GM12892 (cell line): ENCODE data around the gene CDK16.

ENCODE experiments used
- POLR2A ChIP-seq: IDR thresholded peaks from 2 replicates; pipeline ENCODE4 v1.6.1; 2011; ENCODE audit warnings: low read depth, low read length, control low read depth
- POLR2AphosphoS5 ChIP-seq: IDR thresholded peaks from 2 replicates; pipeline ENCODE4 v1.6.1; 2011; ENCODE audit warnings: low read depth, low read length, control low read depth

DNA sequence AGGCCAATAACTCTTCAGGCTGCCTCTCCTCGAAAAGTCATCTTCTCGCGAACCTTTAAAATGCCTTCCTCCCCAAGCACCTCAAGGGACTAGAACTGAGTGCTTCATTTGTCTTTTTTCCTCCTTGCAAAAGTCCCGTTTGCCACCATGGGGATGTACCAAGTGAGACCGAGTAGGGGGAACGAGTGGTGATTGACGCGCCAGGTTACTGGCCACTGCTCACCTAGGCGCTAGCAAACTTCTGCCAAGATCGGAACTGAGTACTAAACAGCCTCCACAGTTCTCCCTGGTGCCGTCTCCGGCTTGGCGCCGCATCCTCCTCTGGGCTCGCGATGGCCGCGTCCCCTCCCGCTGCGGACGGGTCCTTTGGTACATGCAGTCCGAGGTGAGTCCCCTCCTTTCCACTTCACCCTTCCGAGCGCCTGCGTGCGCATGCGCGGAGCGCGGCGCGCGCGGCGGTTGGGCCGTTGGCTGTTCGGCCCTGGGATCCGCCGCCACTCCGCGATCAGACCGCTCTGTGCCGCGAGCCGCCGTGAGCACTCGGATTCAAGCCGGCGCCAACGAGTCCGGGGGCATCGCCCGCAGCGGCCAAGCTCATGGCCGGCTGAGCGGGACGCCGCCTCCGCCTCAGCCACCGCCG, at the start of gene CDK16:
- peak; percentile 75 for TF ChIP-seq POLR2AphosphoS5
- TF ChIP-seq POLR2A, result peak; percentile 82; the same call in 1 of the 2 replicates
